GM21786 (cell line): ENCODE measurements around the gene GRID1.
"Not testable (repeated sequence)": the region's sequence is repeated elsewhere in the genome, so short reads cannot be mapped to it uniquely, and the experiment has no call there.

Experiments
- ATAC-seq: cut with Tn5 transposase; IDR thresholded peaks from one replicate; pipeline ENCODE4 v1.9.1; 2021; ENCODE audit not compliant: unreplicated experiment

The GRID1 gene

DNA sequence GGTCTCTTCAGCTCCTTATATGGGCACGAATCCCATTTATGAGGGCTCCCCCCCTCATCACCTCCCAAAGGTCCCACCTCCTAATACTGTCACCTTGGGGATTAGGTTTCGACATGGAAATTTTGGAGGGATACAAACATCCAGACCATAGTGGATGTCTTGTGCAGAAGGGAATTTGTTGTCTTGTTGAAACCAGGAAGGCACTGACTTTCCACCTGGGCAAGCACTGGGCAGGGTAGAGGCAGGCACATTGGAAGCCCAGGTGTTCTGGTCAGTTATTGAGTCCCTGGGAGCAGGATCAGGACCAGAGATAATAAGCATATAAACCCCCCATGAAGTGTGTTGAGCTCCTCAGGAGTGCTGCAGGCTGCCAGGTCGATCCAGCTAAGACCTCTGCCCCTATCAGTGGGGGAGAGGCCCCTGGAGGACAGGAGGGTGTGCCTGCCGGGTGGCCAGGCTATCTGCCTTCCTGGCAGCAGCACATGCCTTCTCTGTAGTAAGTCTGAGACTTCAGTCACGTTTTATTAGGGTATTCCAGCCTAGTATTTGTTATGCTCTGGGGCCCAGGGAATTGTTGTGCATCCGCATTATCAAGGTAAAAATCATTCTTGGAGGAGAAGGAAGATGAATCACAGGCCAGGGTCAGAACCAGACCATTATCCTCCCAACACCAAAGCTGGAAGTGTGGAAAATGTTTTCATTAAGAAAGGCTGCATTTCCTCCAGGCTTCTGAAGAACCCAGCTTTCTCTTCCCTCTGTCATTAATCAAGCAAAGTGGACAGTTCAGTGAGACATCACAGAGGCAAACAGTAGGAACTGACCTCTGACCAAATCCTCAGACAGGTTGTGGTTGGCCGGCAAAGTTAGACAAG is 503.1 kb downstream of the GRID1 start:
- ATAC-seq, result no peak

DNA sequence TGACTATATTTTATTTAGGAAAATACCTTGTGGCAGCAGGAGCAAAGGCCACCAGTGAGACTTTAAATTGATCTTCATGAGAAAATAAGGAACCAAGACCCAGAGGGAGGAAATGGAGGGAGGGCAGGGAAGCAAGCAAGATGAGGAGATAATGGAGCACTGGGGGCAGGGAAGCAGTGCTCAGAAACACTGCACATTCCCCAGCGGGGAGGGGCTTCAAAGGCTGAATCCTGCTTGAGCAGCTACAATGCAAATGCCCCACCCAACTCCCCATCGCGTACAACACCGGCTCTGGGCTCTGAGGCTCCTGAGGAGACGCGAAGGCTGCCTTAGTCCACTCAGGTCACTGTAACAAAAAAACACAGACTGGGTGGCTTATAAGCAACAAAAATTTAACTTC is 503.8 kb downstream of the GRID1 start:
- ATAC-seq, result no peak

DNA sequence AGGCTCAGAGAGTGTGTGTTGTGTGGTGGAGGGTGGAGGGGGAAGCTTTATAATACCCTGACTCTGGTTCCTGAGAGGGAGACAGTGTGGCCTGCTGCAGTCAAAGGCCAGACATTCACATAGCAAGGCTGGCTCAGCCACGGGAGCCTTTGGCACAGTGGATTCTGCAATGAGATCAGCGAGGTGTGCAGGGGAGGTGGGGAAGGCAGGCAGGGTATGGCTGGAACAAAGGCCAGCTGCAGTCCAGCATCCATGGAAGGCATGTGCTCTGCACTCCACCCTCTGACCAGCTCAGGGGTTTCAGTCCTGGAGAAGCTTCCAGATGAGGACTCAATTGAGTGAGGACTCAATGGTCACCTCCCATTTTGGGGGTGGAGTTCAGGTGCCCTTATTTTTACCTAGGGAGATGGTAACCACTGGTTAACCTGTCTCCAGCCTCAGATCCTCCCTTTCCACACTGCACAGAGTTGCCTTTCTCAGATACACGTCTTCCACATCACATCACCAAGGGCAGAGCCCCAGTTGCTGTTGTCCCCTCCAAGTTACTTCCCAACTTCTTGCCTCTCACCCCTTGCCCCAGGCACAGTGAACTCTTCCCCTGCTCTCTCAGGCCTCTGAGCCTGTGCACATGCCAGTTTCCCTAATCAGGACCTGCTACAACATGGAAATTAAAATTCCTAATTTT is 504.9 kb downstream of the GRID1 start:
- no peak for ATAC-seq

DNA sequence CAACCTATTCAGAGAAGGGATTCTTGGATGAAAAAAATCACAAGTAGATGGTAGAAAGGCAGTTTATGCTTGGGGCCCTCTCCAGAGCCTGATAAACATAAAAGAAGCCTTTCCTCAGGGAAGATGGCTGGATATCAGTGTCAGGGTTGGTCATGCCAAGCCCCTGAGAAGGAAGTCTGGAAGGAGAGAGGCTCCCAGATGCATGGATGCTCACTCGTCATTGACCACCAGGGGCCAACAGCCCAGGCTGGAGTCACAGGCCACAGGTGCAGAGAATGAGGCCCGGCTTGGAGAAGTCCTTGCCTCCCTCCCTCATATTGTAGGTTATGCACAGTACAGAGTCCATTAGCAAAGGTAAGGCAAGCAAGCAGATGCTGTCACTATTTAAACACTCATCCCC is 506.7 kb downstream of the GRID1 start:
- ATAC-seq, result no peak

DNA sequence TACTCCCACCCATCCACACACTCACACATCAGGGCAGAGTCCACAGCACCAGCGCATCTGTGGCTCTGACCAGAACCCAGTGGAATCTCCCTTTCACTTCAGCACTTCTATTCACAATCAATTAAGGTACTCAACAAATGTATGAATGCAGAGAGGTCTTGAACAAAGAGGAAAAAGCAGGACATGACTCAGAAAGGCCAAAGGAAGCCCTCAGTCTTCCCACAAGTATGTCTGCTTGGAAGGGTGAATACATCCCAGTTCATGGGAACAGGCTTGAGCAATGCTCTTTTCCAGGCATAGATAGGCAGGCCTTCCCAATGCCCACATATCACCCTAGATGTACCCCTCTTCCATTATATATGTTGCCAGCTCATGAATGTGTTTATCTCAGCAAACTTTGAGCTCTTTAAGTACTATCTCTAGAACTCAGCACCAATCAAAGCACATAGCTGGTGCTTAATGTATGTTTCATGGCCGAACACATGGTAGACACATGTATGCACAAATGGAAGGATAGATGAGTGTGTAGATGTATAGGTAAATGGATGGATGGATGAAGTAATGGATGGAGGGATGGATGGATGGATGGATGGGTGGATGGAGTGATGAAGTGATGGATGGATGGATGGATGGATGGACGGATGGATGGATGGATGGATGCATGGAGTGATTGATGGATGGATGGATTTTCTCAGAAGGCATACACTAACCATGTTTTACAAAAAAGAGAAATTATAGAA is 507.6 kb downstream of the GRID1 start:
- no peak for ATAC-seq

DNA sequence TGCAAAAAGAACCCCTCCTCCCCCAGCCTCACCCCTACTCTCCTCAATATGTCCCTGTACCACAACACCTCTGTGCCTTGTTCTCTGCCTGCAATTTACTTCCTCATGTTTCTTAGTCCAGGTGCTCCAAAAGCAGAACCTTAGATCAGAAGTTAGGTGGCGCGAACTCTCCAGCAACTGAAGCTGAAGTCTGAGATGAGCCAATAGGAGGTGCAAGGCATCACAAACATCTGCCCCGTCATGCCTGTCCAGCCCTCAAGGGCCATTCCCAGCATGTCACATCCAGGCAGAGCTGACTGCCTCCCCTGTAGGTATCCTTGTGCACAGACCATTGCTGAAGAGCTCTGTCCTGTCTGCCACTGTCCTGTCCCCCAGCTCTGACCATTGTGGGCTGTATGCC is 508.8 kb downstream of the GRID1 start:
- no peak for ATAC-seq

DNA sequence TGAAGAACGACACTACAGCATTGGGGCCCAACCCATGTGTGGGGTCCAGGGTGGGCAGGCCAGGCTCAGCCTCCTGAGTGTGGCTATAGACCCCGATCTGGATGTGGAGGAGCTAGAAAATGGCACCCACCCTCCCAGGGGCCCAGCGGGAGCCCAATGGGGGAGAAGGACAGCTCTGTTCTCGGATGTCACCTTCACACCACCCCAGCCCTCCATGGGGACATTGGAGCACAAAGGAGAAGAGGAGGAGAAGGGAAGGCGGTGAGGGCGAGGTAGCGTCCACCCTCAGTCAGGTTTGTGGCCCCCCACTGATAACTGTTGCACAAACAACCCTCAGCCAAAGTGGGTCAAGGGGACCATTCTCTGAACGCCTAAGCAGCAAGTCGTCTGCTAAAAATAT is 509.3 kb downstream of the GRID1 start:
- ATAC-seq, result no peak

DNA sequence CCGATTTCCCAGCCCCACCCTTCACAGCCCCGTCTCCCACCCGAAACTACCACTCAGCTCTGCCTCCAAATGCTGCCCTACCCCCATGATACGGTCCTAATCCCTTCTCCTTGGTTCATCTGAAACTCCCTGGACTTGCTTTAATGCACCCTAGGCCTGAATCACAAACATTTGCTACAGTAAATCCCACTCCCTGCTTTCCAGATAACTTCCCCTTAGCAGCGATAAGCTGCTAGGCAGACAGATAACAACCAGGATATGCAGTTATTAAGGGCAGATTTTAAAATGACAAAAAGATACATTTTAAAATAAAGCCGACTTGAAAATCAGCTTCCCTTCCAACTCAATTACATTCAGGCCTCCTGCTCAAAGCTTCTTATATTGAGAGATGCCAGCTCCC is 514.7 kb downstream of the GRID1 start:
- no peak for ATAC-seq

DNA sequence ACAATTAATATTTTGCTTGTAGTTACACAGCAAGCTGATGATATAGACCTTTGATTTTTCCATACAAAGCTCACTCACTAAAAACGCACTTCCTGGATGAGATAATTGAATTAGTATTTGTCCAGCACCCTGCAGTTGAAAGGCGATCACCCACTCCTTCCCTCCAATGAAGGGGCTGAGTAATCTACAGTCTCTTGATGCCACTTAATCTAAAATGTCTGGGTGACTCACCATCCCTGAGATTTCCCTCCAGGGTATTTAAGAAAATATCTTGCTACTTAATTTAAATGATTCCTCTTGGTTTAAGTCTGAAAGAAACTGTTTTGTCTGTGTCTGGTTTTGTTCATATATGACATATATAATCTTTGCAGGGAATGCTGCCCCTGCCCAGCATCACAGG is 515.3 kb downstream of the GRID1 start:
- ATAC-seq, result no peak

DNA sequence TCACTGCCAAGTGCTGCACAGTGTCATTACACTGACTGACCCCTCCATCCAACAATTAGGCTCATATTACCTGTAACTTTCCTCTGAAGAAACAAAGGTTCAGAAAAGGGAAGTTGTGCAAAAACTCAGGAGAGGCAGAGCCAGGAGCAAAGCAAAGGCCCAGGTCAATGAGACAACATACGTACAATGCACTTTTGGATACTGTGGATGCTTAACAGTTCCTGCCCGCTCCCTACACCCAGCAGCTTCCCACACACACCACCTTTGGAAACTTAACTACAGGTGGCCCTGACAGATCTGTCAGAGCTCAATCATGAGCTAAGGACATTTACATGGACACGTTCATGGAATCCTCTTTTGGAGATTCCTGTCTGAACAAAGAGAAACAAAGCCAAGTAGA is 515.9 kb downstream of the GRID1 start:
- ATAC-seq, result no peak

DNA sequence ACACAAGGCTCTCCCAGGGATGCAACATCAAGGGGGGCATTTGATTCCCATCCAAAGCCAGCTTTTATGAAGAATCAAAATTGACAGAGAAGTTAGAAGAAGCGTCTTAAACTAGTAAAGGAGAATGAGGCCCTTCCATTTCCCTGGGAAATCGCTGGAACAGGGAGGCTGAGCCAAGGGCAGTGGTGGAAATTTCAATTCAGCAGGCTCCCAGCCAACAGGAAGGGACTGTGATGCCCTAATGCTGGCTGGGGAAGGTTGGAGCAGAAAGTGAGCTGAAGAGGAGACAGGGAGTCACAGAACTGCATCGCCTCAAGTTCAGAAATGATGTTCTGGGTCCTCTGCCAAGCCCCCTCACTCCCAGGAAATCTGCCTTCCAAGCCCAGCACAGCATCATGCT is 517.3 kb downstream of the GRID1 start:
- ATAC-seq, result no peak

DNA sequence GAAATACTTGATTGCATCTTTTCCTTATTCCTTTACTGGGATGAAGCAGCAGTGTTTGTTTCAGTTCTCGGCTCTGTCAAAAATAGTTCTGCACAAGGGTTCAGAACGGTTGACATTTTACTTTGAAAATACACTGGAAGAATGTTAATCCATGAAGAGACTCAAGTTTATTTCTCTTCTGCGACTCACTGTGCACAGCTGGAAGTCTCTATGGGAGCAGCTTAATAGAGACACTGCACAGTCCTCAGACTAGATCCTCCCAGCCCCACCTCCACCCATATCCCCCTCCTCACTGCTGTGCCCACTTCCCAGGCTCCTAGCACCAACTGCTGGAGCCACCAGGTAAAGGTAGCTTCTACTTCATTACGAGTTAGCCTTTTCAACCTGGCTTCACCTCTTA is 517.8 kb downstream of the GRID1 start:
- no peak for ATAC-seq

DNA sequence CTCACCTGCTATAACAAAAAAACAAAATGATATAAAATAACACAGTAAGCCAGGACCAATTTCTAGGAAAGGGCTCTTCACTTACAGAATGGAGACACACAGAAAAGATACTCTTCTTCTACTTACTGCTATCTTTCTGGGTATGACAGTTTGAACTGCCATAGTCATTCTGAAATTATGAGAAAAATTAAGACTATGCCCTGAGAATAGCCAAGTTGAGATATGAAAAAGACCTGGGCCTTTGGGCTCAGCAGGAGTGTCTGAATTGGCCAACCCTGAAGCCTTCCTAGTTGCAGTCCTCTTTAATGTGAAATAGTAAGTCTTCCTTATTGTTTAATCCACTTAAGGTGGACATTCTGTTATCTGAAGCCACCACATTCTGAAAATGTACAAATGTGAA is 519.5 kb downstream of the GRID1 start:
- ATAC-seq, result no peak

DNA sequence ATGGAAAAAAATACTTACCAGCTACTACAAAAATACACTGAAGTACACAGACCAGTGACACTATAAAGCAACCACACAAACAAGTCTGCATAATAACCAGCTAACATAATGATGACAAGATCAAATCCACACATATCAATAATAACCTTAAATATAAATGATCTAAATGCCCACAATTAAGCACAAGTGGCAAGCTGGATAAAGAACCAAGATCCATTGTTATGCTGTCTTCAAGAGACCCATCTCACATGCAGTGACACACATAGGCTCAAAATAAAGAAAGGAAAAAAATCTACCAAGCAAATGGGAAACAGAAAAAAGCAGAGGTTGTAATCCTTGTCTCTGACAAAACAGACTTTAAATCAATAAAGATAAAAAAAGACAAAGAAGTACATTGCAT is 527.9 kb downstream of the GRID1 start:
- ATAC-seq, result not testable (repeated sequence)

DNA sequence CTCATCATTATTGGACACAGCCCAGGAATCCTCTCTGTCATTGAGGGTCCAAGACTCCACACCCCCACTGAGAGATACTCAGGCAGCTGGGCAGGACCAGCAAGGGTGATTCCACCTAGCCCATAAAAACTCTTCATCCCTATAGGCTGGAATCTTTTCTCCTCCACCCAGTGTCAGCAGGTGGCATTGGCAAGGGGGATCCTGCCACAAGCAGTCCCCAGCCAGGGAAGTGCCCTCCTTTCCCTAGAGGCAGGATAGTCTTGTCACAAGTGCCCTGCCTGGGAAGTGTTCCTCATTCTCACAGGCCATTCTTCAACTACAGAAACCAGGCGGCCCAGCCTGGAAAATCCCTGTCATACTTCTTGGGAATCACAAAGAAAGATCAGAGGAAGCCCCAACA is 533.6 kb downstream of the GRID1 start:
- no peak for ATAC-seq

DNA sequence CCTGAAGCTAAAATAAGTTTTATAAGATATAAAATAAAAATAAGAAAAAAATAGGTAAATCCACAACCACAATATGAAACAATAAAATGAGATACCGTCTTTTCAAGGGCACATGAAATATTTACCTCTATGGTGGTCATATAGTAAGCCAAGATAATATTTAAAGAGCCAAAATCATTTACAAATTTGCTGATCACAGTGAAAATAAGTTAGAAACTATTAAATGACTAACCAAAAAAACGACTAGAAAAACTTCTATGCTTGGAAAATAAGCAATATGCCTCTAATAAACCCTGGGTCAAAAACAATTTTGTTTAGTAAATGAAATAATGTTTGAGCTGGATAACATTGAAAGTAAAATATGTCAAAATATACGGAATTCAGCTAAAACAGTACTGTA is 535.2 kb downstream of the GRID1 start:
- no peak for ATAC-seq

DNA sequence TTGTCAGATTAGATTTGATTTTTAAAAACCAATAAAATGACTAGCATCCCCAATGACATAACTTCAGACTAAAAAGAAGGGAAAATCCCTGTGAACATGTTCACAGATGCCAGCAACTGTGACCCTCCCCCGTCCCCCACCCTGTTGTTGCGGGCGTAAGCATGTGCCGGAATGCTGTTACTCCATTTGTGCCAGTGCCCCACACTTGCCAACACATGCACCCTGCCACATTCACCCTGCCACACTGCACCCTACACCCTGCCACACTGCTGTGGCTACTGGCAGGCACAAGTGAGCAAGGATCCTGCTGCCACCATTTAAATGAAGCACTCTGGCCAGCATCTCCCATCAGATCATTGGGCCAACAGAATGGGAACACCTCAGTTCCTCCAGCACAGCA is 540.2 kb downstream of the GRID1 start:
- no peak for ATAC-seq

DNA sequence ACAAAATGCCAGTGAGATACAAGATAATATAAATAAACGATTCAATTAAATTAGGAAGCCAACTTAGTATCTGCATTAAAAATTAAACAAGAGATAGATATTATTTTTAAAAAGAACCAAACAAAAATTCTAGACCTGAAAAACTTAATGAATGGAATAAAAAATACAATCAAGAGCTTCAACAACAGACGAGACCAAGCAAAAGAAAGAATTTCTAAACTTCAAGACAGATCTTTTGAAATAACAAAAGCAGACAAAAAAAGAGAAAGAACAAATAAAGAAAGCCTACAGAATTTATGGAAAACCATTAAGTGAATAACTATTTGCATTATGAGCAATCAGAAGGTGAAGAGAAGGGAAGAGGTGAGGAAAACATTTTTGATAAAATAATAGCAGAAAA is 555.2 kb downstream of the GRID1 start:
- ATAC-seq, result no peak

DNA sequence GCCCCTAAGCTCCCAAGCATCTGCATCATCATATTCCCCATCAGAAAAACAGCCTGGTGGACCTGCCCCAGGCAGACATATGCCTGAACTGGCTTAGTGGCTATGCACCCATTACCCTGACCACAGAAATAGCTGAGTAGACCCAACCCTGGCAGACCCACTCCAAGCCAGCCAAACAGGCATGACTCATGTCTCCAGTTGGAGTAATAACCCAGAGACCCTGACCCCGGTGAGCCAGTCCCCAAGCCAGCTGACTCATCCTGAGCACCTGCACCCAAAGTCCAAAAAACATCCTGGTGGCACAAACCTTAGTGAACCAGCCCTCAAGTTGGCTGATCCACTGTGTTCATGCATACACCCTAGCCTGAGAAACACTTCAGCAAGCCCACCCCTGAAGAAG is 555.9 kb downstream of the GRID1 start:
- ATAC-seq, result no peak

DNA sequence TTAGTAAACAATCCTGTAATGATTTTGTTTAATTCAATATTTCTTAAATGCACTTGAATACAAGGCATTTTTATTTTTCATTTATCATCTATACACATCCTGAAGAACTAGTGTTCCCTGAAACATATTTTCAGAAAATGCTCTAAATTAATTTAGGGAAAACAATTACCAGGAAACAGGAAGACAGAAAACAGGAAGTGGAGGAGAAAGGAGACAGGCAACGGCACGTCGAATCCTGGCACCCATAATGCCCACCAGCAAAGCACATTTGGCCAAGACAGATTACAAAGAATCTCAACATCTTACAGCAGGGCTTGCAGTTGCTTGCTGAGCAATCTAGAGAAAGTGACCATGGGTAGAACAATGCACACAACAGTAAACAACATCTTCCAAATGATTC is 571.1 kb downstream of the GRID1 start:
- ATAC-seq, result no peak

DNA sequence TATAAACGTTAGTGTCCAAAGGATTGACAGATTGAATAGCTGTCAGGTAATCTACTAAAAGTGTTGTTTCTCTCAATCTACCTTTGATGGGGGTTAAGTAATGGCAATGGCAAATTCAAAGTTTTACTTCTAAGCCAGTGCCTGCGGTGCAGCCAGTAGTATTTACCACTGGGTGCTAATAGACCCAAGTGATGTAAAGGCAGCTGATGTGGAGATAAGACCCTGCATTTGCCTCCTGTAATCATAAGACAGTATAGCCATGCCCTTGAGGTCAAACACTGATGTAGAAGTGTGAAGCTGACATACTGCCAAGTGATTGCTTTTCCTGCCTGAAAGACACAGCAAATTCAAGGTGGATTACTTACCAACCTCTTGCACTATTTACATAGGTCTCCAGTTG is 572.0 kb downstream of the GRID1 start:
- ATAC-seq, result no peak

DNA sequence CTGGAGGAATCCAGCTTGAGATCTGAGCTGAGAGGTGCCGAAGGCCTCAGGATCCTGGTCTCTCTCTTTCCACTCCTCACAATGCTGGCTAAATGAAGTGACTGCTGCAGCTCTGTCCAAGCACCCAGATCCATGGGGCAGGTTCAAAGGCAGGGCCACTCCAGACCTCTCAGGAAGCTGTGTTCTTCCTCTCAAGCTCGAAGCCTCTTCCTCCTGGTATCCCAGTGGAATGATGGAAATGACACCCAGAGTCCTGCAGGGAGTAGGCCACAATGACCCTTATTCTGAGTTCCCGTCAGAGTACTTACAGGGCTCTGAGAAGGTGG is 574.1 kb downstream of the GRID1 start:
- ATAC-seq, result no peak
